Endometrial microvascular endothelial cells (primary cell): ENCODE data around the gene PTX4. TPM values are rescaled to one million over a fixed set of nuclear protein-coding genes. Genes with fewer than 3 reads are reported as not detected.
"Not testable (repeated sequence)": the region's sequence is repeated elsewhere in the genome, so short reads cannot be mapped to it uniquely, and the experiment has no call there.

Experiments
- in situ Hi-C: cut with HindIII; loops from 2 replicates; pipeline ENCODE4 v1.10.0; 2017; ENCODE audit warnings: low sequenced_read_pairs, low pct_unique_long_range_greater_than_20kb; ENCODE audit errors: inconsistent ontology term
- total RNA-seq: library from RNA; depleted of rRNA; stranded (reverse); fragments of >200 nt; gene quantifications from one replicate; pipeline ENCODE4 v1.2.3, GENCODE V29; 2015; ENCODE audit errors: inconsistent ontology term

PTX4 gene
- total RNA-seq, 1 donor from 2014 or later: 2.3 TPM

DNA sequence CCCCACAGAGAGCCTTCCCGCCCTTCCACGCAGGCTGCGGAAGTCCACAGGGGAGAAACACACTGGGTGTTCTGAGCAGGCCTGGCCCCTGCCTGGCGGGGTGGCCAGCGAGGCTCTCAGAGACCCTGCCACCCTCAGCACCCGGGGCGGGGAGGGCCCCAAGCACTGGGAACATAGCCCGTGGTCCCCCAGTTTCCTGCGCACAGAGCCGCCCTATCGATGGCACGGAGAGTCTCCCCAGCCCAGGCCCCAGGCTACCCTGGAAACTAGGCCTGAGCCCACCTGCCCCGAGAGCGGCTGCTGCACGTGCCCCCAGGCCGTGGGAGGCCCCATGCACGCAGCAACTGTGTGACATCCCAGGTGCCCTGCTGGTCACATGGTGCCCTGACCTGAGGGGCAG, 34.2 kb downstream of the PTX4 start:
- in situ Hi-C loops: no loop called here

DNA sequence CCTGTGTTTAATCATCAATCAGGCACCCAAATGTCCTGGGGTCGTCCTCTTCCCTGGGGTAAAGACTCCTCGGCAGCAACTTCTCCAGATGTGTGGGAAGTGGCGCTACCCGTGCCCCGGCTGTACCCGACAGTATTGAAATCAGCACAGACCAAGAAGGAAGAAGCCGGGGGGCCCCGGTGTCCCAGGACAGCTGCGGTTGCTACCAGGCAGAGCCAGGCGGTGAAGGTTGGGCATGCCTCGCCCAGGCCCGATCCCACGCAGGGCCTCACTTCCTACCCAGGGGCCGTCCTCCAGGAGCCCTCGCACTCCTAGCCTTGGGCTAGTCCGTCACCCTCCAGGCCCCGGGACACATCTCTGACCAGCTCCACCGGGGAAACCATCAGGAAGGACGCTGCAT, 35.4 kb downstream of the PTX4 start:
- in situ Hi-C loops: no loop called here

DNA sequence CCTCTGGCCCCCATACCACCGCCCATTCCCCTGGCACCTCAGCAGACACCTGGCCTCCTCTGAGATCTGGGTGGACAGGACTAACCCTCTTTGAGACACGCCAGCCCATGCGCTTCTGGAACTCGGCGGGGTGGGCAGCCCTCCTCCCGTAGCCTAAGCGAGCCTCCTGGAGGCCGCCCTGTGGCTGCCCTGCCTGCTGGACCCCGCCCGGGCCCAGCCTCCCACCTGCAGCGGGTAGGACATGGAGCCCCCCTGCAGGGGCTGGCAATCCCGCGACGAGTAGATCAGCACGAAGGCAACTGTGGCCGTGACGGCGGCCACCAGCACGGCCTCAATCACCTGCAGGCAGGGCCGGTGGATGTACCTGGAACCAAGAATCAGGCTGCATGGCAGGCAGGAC, 36.2 kb downstream of the PTX4 start:
- in situ Hi-C loops: no loop called here

DNA sequence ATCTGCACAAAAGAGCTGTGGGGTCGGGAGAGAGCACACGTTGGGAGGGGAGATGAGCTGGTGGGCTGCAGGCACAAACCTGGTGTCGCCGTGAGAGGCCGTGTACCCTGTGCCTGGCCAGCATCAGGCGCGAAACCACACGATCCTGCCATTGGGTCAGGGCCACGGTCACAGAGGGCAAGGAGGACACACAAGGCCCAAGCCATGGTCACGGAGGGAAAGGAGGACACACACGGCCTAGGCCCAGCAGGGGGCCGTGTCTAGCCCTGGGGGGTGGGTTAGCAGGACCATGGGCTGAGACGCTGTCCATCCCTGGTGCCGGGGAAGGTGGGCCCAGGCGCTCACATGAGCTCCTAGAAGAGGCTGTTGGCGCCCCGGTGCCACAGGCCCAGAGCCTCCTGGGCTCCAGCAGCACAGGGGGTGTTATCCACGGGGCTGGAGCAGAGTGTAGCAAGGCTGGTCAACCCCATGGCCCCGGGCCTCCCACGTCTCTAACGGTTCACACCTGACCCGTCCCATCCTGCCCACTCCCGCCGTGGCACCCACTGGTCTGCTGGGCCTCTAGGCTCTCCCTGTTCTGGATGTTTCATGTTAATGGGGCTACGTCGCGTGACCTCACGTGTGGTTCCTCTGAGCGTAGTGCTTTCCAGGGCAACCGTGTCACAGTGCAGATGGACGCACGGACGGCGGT, 36.9 kb downstream of the PTX4 start:
- in situ Hi-C loops: no loop called here

GRCh38 chr16:1450841-1451240, 37.9 kb downstream of the PTX4 start:
- in situ Hi-C loops: no loop called here

GRCh38 chr16:1450218-1450617, 38.5 kb downstream of the PTX4 start:
- in situ Hi-C loops: no loop called here

GRCh38 chr16:1449201-1449788, 39.4 kb downstream of the PTX4 start:
- in situ Hi-C loops: no loop called here

DNA sequence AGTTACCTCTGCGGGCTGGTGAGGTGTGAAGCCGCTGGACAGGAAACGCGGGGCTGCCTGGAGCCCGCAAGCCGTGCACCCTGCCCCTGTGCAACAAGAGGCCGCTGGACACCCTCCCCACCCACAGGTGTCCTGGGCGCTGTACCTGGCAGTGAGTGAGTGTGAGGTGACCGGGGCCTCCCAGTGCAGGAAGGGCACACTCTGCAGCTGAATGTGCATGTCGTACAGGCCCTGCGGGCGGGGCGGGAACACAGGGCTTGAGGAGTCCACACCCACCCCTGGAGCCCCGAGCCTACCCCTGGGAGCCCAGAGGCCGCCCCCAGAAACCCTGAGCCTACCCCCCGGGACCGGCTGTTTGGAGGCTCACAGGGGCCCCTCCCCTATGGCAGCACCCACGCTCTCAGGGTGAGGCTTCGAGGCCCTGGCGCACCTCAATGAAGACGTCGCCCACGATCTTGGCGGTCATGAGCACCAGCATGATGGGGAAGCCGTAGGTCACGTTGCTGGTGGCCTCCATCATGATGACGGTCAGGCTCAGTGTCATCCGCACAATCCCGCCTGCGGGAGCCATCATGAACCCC, 40.1 kb downstream of the PTX4 start:
- in situ Hi-C loops: no loop called here

DNA sequence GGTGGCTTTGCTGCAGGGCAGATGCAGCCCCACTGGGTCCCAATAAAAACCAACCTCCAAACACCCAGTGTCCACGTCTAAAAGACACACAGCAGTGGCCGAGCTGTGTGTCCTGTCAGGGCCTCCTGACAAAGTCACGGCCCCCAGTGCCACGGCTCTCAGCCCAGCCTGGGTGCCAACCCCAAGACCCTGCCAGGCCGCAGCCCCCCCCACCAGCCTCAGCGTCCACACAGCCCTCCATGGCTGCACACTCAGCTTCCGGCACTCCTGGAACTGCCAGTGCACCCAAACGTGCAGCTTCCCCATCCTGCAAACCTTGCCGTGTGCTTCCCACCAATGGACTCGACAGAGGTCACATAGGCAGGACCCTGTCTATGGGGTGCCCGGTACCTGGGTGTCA, 40.8 kb downstream of the PTX4 start:
- in situ Hi-C loops: no loop called here

DNA sequence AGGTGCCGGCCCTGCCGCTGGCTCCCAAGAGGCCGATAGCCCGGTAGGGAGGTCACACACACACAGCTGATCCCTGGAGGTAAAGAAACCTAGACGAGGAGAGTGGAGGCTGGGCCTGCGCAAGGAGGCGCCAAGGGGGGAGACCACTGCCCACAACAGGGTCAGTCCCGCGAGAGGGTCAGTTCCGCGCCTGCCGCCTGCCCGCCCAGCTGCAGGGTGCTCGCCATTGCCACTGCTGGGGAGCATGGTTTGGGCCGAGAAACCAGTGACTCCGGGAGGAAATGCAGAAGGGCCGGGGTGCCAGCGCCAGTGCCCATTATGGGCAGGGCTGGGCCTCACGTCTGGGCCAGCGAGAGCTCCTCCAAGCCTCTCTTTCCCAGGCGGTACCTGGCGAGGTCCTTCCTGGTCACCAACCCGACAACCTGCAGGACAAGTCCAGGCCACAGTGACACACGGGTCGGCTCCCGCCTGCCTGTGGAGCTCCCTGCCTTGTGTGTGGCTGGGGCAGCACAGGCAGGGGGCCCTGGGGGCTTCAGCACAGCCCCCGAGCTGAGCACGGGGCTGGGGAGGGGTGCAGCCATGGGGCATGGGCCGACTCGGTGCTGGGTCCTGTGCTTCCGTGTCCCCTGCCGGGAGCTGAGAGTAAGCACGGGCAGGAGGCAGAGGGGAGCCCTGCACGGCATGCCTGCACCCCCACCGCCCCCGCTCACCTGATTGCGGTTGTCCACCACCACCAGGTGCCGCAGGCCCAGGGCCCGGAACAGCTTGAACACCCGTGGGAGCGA, 42.3 kb downstream of the PTX4 start:
- in situ Hi-C loops: no loop called here

GRCh38 chr16:1445518-1446203, 43.1 kb downstream of the PTX4 start:
- in situ Hi-C loops: no loop called here

GRCh38 chr16:1444730-1445517, 43.8 kb downstream of the PTX4 start:
- in situ Hi-C loops: no loop called here

GRCh38 chr16:1443980-1444729, 44.6 kb downstream of the PTX4 start, which contains the start of gene CCDC154:
Gene CCDC154, minus strand, starts transcription at chr16:1444556. Its CDS starts 234 bp downstream, at chr16:1444322.
- in situ Hi-C loops: no loop called here

DNA sequence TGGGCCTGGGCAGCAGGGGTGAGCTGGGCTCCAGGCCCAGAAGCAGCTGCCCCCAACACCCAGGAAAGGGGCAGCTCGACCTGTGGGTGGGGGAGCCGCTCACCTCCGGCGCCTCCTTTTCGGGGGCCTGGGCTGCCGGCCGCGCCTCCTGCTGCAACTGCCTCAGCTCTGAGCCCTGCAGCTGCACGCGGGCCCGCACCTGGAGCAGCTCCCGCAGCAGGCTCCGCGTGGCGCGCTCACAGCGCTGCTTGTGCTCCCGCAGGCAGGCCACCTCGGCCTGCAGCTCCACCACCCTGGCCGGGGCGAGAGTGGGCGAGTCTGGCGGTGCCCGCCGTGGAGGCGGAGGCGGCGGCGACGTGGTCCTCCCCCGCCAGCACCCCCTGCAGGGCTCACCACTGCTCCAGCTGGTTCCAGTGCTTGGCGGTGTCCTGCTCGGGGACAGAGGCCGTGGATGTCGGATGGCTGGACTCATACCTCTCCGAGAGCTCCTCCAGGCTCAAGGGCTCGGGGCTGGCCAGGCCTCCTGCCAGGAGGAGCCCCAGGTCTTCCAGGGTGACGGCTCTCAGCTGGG, 45.3 kb downstream of the PTX4 start:
- in situ Hi-C loops: no loop called here

DNA sequence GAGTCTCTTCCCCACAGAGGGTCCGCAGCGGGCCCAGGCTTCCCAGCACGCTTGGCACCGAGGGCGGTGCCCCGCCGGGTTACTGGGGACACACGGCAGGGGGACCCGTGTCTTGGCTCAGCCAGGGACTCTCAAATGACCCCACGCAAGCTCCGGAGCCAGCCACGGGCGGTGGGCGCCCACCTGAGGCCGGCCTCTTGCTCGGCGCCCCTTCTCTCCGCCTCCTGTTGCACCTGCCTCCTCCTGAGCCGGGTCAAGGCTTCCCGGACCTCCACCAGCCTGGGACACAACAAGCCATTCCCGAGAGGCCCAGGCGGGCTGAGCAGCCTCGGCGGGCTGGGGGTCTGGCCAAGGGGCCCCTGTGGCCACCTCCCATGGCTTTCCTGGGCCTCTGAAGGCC, 46.0 kb downstream of the PTX4 start:
- in situ Hi-C loops: no loop called here

- in situ Hi-C loops: no loop called here
These were observed 47.3 kb downstream of the PTX4 start for GRCh38 chr16:1441391-1441829.

- in situ Hi-C loops: not testable (repeated sequence)
These were observed 49.1 kb downstream of the PTX4 start for GRCh38 chr16:1439699-1440074.
